Measurements from ENCODE around the gene GARRE1. TPM values are rescaled to one million over a fixed set of nuclear protein-coding genes. Genes with fewer than 3 reads are reported as not detected.
"Not testable (repeated sequence)": the region's sequence is repeated elsewhere in the genome, so short reads cannot be mapped to it uniquely, and the experiment has no call there.

The GARRE1 gene
- total RNA-seq, 4 donors from 2014 or later = 16.7 to 27.8 (median 22.7) TPM

DNA sequence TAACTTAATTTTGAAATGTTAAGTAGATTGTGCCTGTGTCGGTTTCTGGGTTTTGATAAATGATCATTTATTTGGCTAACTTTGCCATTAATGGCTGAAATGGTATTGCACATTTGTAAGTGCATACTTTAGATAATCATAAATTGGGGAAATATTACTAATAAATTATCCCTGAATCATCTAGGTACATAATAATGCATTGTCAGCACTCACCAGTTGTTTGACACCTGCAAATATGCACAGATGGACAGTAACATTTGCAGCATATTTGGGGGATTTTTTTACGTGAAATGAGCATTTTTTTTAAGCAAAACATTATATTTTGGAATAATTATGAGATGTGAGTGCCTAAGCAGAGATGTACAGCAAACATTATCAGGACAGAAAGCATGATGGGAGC is 41.1 kb upstream of the GARRE1 start:
- H3K27me3 ChIP-seq = no peaks in the 10 kb centered on the region
- no peaks in the 10 kb centered on the region for H3K9me3 ChIP-seq
- WGBS, 2 donors (ENCODE audit: low coverage in 1 of 2) = 93 to 94% methylated on average over 2 of the region's 2 CpGs
- no peak for DNase-seq
- intact Hi-C loops (cut with DNase I; ENCODE audit: low total_unique reads) = no loop called here
- no peak overlapping the region for H3K27ac ChIP-seq
- in situ Hi-C loops (cut with MboI; ENCODE audit: low pct_ligation_motif_present in 1 of 4, low pct_unique_long_range_greater_than_20kb in 1 of 4, low sequenced_read_pairs in 3 of 4) = no loop called here
- TF ChIP-seq POLR2AphosphoS5 (IDR thresholded peaks at IDR 0.05) (no peak), POLR2A (IDR thresholded peaks at IDR 0.05) (no peak), EP300 (IDR thresholded peaks at IDR 0.05; ENCODE audit: low read depth) (no peak)
- TF ChIP-seq, protein P1, sequence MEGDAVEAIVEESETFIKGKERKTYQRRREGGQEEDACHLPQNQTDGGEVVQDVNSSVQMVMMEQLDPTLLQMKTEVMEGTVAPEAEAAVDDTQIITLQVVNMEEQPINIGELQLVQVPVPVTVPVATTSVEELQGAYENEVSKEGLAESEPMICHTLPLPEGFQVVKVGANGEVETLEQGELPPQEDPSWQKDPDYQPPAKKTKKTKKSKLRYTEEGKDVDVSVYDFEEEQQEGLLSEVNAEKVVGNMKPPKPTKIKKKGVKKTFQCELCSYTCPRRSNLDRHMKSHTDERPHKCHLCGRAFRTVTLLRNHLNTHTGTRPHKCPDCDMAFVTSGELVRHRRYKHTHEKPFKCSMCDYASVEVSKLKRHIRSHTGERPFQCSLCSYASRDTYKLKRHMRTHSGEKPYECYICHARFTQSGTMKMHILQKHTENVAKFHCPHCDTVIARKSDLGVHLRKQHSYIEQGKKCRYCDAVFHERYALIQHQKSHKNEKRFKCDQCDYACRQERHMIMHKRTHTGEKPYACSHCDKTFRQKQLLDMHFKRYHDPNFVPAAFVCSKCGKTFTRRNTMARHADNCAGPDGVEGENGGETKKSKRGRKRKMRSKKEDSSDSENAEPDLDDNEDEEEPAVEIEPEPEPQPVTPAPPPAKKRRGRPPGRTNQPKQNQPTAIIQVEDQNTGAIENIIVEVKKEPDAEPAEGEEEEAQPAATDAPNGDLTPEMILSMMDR (IDR thresholded peaks at IDR 0.05) = no peak
- peaks cover 0 to 49% (median 9%) of the 10 kb centered on the region in 4 donors for H3K36me3 ChIP-seq
- H3K4me3 ChIP-seq = no peak overlapping the region
- peaks cover 0 to 18% (median 1%) of the 10 kb centered on the region in 4 donors for H3K4me1 ChIP-seq

- in situ Hi-C loops (cut with MboI; ENCODE audit: low pct_ligation_motif_present in 1 of 4, low pct_unique_long_range_greater_than_20kb in 1 of 4, low sequenced_read_pairs in 3 of 4) = no loop called here
- peaks cover 0 to 45% (median 9%) of the 10 kb centered on the region in 4 donors for H3K36me3 ChIP-seq
- H3K4me1 ChIP-seq = peaks cover 0 to 23% (median 1%) of the 10 kb centered on the region in 4 donors
- H3K27ac ChIP-seq = no peak overlapping the region
- no peaks in the 10 kb centered on the region for H3K27me3 ChIP-seq
- H3K9me3 ChIP-seq = no peaks in the 10 kb centered on the region
- intact Hi-C loops (cut with DNase I; ENCODE audit: low total_unique reads) = no loop called here
- TF ChIP-seq POLR2AphosphoS5 (IDR thresholded peaks at IDR 0.05) = no peak
- TF ChIP-seq, protein P1 (IDR thresholded peaks at IDR 0.05) = no peak
- no peak for TF ChIP-seq POLR2A (IDR thresholded peaks at IDR 0.05)
- no peak for TF ChIP-seq EP300 (IDR thresholded peaks at IDR 0.05; ENCODE audit: low read depth)
- no peak for DNase-seq
- no peak overlapping the region for H3K4me3 ChIP-seq
- 94% methylated on average over 4 of the region's 4 CpGs; no CpG with 5 or more reads in 1 of the 2 donors for WGBS, 2 donors (ENCODE audit: low coverage in 1 of 2)
Observed at GRCh38 chr19:34214040-34214439, 40.3 kb upstream of the GARRE1 start.

GRCh38 chr19:34215006-34215665 is 39.2 kb upstream of the GARRE1 start:
- no peaks in the 10 kb centered on the region for H3K27me3 ChIP-seq
- no peak overlapping the region for H3K4me3 ChIP-seq
- no peak for TF ChIP-seq POLR2A (IDR thresholded peaks at IDR 0.05)
- no peak for TF ChIP-seq POLR2AphosphoS5 (IDR thresholded peaks at IDR 0.05)
- TF ChIP-seq EP300 (IDR thresholded peaks at IDR 0.05; ENCODE audit: low read depth) = no peak
- WGBS, 2 donors (ENCODE audit: low coverage in 1 of 2) = 99 to 100% methylated on average over 3 of the region's 3 CpGs
- peaks cover 0 to 38% (median 11%) of the 10 kb centered on the region in 4 donors for H3K36me3 ChIP-seq
- peaks cover 0 to 23% (median 1%) of the 10 kb centered on the region in 4 donors for H3K4me1 ChIP-seq
- in situ Hi-C loops (cut with MboI; ENCODE audit: low pct_ligation_motif_present in 1 of 4, low pct_unique_long_range_greater_than_20kb in 1 of 4, low sequenced_read_pairs in 3 of 4) (no loop called here), intact Hi-C loops (cut with DNase I; ENCODE audit: low total_unique reads) (no loop called here)
- no peaks in the 10 kb centered on the region for H3K9me3 ChIP-seq
- H3K27ac ChIP-seq = no peak overlapping the region
- DNase-seq = no peak

DNA sequence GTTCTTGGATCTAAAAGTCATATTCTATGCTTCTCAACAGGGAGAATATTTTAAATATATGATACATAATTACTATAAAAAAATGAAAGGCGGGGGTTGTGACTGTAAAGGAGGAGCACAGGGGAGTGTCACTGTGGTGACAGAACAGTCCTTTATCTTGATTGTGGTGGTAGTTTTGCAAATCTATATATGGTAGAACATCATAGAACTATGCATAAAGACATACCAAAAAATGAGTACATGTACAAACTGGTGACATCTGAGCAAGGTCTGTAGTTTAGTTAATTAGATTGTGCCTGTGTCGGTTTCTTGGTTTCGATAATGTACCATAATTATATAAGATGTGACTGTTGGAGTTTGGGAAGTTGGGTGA is 38.7 kb upstream of the GARRE1 start:
- H3K36me3 ChIP-seq = peaks cover 0 to 35% (median 8%) of the 10 kb centered on the region in 4 donors
- intact Hi-C loops (cut with DNase I; ENCODE audit: low total_unique reads) = no loop called here
- WGBS, 2 donors (ENCODE audit: low coverage in 1 of 2) = 95 to 97% methylated on average over 3 of the region's 3 CpGs
- no peak for DNase-seq
- in situ Hi-C loops (cut with MboI; ENCODE audit: low pct_ligation_motif_present in 1 of 4, low pct_unique_long_range_greater_than_20kb in 1 of 4, low sequenced_read_pairs in 3 of 4) = no loop called here
- TF ChIP-seq EP300 (IDR thresholded peaks at IDR 0.05; ENCODE audit: low read depth) = no peak
- no peak for TF ChIP-seq POLR2AphosphoS5 (IDR thresholded peaks at IDR 0.05)
- TF ChIP-seq POLR2A (IDR thresholded peaks at IDR 0.05) = no peak
- TF ChIP-seq, protein P1 (IDR thresholded peaks at IDR 0.05) = no peak
- H3K27me3 ChIP-seq = no peaks in the 10 kb centered on the region
- H3K27ac ChIP-seq = no peak overlapping the region
- no peaks in the 10 kb centered on the region for H3K9me3 ChIP-seq
- H3K4me3 ChIP-seq = no peak overlapping the region
- peaks cover 0 to 23% (median 1%) of the 10 kb centered on the region in 4 donors for H3K4me1 ChIP-seq

DNA sequence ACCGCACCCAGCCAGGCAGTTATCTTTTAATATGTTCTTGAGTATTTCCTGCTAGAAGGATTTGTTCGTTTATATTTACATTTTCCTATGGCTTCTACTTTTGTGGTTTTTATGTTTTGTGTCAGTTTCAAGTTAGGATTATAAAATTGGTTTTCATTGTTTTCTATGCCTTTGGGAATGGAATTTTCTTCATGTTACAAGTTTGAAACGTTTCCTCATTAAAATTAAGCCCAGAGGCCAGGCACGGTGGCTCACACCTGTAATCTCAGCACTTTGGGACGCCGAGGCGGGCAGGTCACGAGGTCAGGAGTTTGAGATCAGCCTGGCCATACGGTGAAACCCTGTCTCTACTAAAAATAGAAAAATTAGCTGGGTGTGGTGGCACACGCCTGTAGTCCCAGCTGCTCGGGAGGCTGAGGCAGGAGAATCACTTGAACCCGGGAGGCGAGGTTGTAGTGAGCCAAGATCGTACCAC is 37.6 kb upstream of the GARRE1 start:
- H3K27me3 ChIP-seq; in situ Hi-C loops (cut with MboI; ENCODE audit: low pct_ligation_motif_present in 1 of 4, low pct_unique_long_range_greater_than_20kb in 1 of 4, low sequenced_read_pairs in 3 of 4); H3K4me3 ChIP-seq; H3K27ac ChIP-seq; H3K9me3 ChIP-seq; DNase-seq; intact Hi-C loops (cut with DNase I; ENCODE audit: low total_unique reads): not testable (repeated sequence)
- 63 to 78% methylated on average over 10 to 14 of the region's 14 CpGs for WGBS, 2 donors (ENCODE audit: low coverage in 1 of 2)
- H3K4me1 ChIP-seq = peaks cover 0 to 23% (median 1%) of the 10 kb centered on the region in 4 donors
- H3K36me3 ChIP-seq = peaks cover 0 to 33% (median 8%) of the 10 kb centered on the region in 4 donors

Data from transverse colon (tissue), 4 donors.